ENCODE data around the gene FETUB. TPM values are rescaled to one million over a fixed set of nuclear protein-coding genes. Genes with fewer than 3 reads are reported as not detected.
A peak's percentile ranks its signal among the peaks of the same experiment; 100 is the strongest.

The FETUB gene
- total RNA-seq, 2 donors from 2014 or later = not detected

- no peaks in the 10 kb centered on the region for H3K27me3 ChIP-seq (replicated peaks; ENCODE audit: insufficient read depth)
- WGBS = 80% methylated on average over 7 of the region's 7 CpGs
- DNase-seq (ENCODE audit: low spot score) = no peak
- no peak within 1 kb of the TSS for H3K27ac ChIP-seq
- H3K9me3 ChIP-seq = no peaks in the 10 kb centered on the region
- H3K4me3 ChIP-seq = no peak within 1 kb of the TSS
- intact Hi-C loops (cut with DNase I) = loop anchor here (10.0 kb wide), 1 partner anchor 552 kb away; no protein-coding TSS in a partner anchor
- H3K4me1 ChIP-seq (replicated peaks) = no peaks in the 10 kb centered on the region
- no peaks in the 10 kb centered on the region for H3K36me3 ChIP-seq
- TF ChIP-seq POLR2AphosphoS5 (IDR thresholded peaks at IDR 0.05) (no peak), CTCF (IDR thresholded peaks at IDR 0.05) (no peak), POLR2A (IDR thresholded peaks at IDR 0.05) (no peak)
Observed at GRCh38 chr3:186612721-186613636, 27.2 kb upstream of the FETUB start, which contains the start of gene AHSG. Gene AHSG (plus strand): TSS chr3:186613060. CDS start chr3:186613142, 82 bp downstream.

GRCh38 chr3:186613637-186614265 lies 26.4 kb upstream of the FETUB start:
- no peaks in the 10 kb centered on the region for H3K4me1 ChIP-seq (replicated peaks)
- intact Hi-C loops (cut with DNase I) = loop anchor here (10.0 kb wide), 1 partner anchor 551 kb away; no protein-coding TSS in a partner anchor
- no peaks in the 10 kb centered on the region for H3K36me3 ChIP-seq
- H3K27me3 ChIP-seq (replicated peaks; ENCODE audit: insufficient read depth) = no peaks in the 10 kb centered on the region
- no peak overlapping the region for H3K4me3 ChIP-seq
- no peak for TF ChIP-seq POLR2A (IDR thresholded peaks at IDR 0.05)
- TF ChIP-seq CTCF (IDR thresholded peaks at IDR 0.05) = no peak
- TF ChIP-seq POLR2AphosphoS5 (IDR thresholded peaks at IDR 0.05) = no peak
- 51% methylated on average over 4 of the region's 4 CpGs for WGBS
- no peak for DNase-seq (ENCODE audit: low spot score)
- H3K27ac ChIP-seq = no peak overlapping the region
- no peaks in the 10 kb centered on the region for H3K9me3 ChIP-seq

GRCh38 chr3:186614266-186614596 lies 26.0 kb upstream of the FETUB start:
- H3K4me1 ChIP-seq (replicated peaks) = no peaks in the 10 kb centered on the region
- H3K27ac ChIP-seq = no peak overlapping the region
- no peaks in the 10 kb centered on the region for H3K36me3 ChIP-seq
- H3K27me3 ChIP-seq (replicated peaks; ENCODE audit: insufficient read depth) = no peaks in the 10 kb centered on the region
- intact Hi-C loops (cut with DNase I) = loop anchor here (10.0 kb wide), 1 partner anchor 551 kb away; no protein-coding TSS in a partner anchor
- no peak for DNase-seq (ENCODE audit: low spot score)
- 52% methylated on average over 6 of the region's 6 CpGs for WGBS
- H3K4me3 ChIP-seq = no peak overlapping the region
- TF ChIP-seq POLR2A (IDR thresholded peaks at IDR 0.05) (no peak), POLR2AphosphoS5 (IDR thresholded peaks at IDR 0.05) (no peak), CTCF (IDR thresholded peaks at IDR 0.05) (no peak)
- H3K9me3 ChIP-seq = no peaks in the 10 kb centered on the region

- no peaks in the 10 kb centered on the region for H3K36me3 ChIP-seq
- 31% methylated on average over 16 of the region's 16 CpGs for WGBS
- H3K27ac ChIP-seq = no peak overlapping the region
- no peak overlapping the region for H3K4me3 ChIP-seq
- DNase-seq (ENCODE audit: low spot score) = peak; percentile 67
- no peaks in the 10 kb centered on the region for H3K27me3 ChIP-seq (replicated peaks; ENCODE audit: insufficient read depth)
- TF ChIP-seq POLR2AphosphoS5 (IDR thresholded peaks at IDR 0.05) (peak; percentile 60), CTCF (IDR thresholded peaks at IDR 0.05) (peak; percentile 80 to 92 (median 90)), POLR2A (IDR thresholded peaks at IDR 0.05) (no peak)
- intact Hi-C loops (cut with DNase I) = loop anchor here (5.0 to 10.0 kb wide), 3 partner anchors 207 to 633 kb away; no protein-coding TSS in a partner anchor
- no peaks in the 10 kb centered on the region for H3K4me1 ChIP-seq (replicated peaks)
- H3K9me3 ChIP-seq = no peaks in the 10 kb centered on the region
Observed at GRCh38 chr3:186614597-186615483, 25.4 kb upstream of the FETUB start.
